ENCODE results near the gene BFSP1.

BFSP1 gene

DNA sequence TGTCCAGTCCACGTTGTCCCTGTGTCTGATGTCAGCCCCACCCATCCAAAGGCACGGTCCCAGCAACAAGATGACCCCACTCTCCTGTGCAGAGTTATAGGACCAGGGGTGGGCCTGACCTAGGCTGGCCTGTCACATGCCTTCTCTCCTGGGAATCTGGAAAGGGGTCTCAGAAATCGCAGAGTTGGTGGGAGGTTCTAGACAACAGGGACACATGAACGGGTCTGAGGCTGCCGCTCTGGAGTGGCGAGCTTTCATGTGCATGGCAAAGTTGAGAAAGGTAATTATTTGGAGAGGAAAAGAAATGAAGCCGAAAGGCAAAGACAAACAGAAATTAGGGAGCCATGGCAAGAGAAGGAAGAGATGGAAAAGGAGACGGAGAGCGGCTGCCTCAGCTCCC lies 29.5 kb downstream of the BFSP1 start:
- TF ChIP-seq CTCF (IDR thresholded peaks at IDR 0.05): no peak
- H3K27ac ChIP-seq: no peak overlapping the region
- no peak overlapping the region for H3K4me3 ChIP-seq (ENCODE audit: low read depth, low read length)
- peaks cover 9% of the 10 kb centered on the region for H3K4me1 ChIP-seq
- no peaks in the 10 kb centered on the region for H3K27me3 ChIP-seq (ENCODE audit: control insufficient read depth, insufficient read depth, low read length)
- H3K9ac ChIP-seq: no peak overlapping the region
- H3K36me3 ChIP-seq (ENCODE audit: control insufficient read depth, insufficient read depth, low read length): no peaks in the 10 kb centered on the region
- H3K79me2 ChIP-seq: no peaks in the 10 kb centered on the region
- H2AFZ ChIP-seq: no peak overlapping the region
- H3K4me2 ChIP-seq (ENCODE audit: low read length): no peak overlapping the region
- no peaks in the 10 kb centered on the region for H3K9me3 ChIP-seq (ENCODE audit: control insufficient read depth, low read length)

DNA sequence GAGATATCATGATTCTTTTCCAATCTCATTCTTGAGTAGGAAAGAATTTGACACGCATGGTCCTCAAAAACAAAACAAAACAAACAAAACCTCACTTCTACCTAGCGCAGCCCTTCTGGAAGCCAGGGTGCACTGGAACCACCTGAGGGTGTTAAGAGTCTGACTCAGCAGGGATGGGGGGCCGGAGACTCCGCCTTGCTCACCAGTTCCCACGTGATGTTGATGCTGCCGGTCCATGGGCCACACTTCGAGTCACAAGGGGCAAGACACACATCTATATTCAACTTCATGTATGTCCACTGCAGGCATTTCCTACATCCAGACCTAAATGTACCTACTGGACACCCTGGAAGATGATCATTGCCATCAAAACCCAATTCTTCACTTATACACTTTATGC lies 30.4 kb downstream of the BFSP1 start:
- H3K27ac ChIP-seq: no peak overlapping the region
- H3K9ac ChIP-seq: no peak overlapping the region
- H3K4me2 ChIP-seq (ENCODE audit: low read length): no peak overlapping the region
- no peaks in the 10 kb centered on the region for H3K79me2 ChIP-seq
- H3K27me3 ChIP-seq (ENCODE audit: control insufficient read depth, insufficient read depth, low read length): no peaks in the 10 kb centered on the region
- H3K9me3 ChIP-seq (ENCODE audit: control insufficient read depth, low read length): no peaks in the 10 kb centered on the region
- no peak overlapping the region for H3K4me3 ChIP-seq (ENCODE audit: low read depth, low read length)
- TF ChIP-seq CTCF (IDR thresholded peaks at IDR 0.05): no peak
- peaks cover 9% of the 10 kb centered on the region for H3K4me1 ChIP-seq
- H3K36me3 ChIP-seq (ENCODE audit: control insufficient read depth, insufficient read depth, low read length): no peaks in the 10 kb centered on the region
- no peak overlapping the region for H2AFZ ChIP-seq

GRCh38 chr20:17500271-17500670 lies 30.9 kb downstream of the BFSP1 start:
- no peaks in the 10 kb centered on the region for H3K27me3 ChIP-seq (ENCODE audit: control insufficient read depth, insufficient read depth, low read length)
- H3K79me2 ChIP-seq: no peaks in the 10 kb centered on the region
- H3K36me3 ChIP-seq (ENCODE audit: control insufficient read depth, insufficient read depth, low read length): no peaks in the 10 kb centered on the region
- H3K4me1 ChIP-seq: peaks cover 8% of the 10 kb centered on the region
- H3K4me3 ChIP-seq (ENCODE audit: low read depth, low read length): no peak overlapping the region
- TF ChIP-seq CTCF (IDR thresholded peaks at IDR 0.05): no peak
- H3K4me2 ChIP-seq (ENCODE audit: low read length): no peak overlapping the region
- H3K9me3 ChIP-seq (ENCODE audit: control insufficient read depth, low read length): no peaks in the 10 kb centered on the region
- no peak overlapping the region for H3K9ac ChIP-seq
- H3K27ac ChIP-seq: no peak overlapping the region
- no peak overlapping the region for H2AFZ ChIP-seq

- H3K79me2 ChIP-seq: no peaks in the 10 kb centered on the region
- H3K27me3 ChIP-seq (ENCODE audit: control insufficient read depth, insufficient read depth, low read length): no peaks in the 10 kb centered on the region
- no peak overlapping the region for H3K4me2 ChIP-seq (ENCODE audit: low read length)
- no peak overlapping the region for H3K4me3 ChIP-seq (ENCODE audit: low read depth, low read length)
- H3K9ac ChIP-seq: no peak overlapping the region
- H3K9me3 ChIP-seq (ENCODE audit: control insufficient read depth, low read length): no peaks in the 10 kb centered on the region
- H3K36me3 ChIP-seq (ENCODE audit: control insufficient read depth, insufficient read depth, low read length): no peaks in the 10 kb centered on the region
- no peak for TF ChIP-seq CTCF (IDR thresholded peaks at IDR 0.05)
- H3K4me1 ChIP-seq: no peaks in the 10 kb centered on the region
- H2AFZ ChIP-seq: no peak overlapping the region
- no peak overlapping the region for H3K27ac ChIP-seq
Observed at GRCh38 chr20:17499041-17499440, 32.1 kb downstream of the BFSP1 start.

GRCh38 chr20:17498641-17499040 lies 32.5 kb downstream of the BFSP1 start:
- Histone ChIP-seq H3K9ac (no peak overlapping the region), H3K4me2 (ENCODE audit: low read length) (no peak overlapping the region)

More at GRCh38 chr20:17498641-17499040, 32.5 kb downstream of the BFSP1 start:
- H3K27ac ChIP-seq: no peak overlapping the region
- no peak overlapping the region for H2AFZ ChIP-seq
- no peaks in the 10 kb centered on the region for H3K27me3 ChIP-seq (ENCODE audit: control insufficient read depth, insufficient read depth, low read length)
- TF ChIP-seq CTCF (IDR thresholded peaks at IDR 0.05): no peak
- no peaks in the 10 kb centered on the region for H3K9me3 ChIP-seq (ENCODE audit: control insufficient read depth, low read length)
- H3K79me2 ChIP-seq: no peaks in the 10 kb centered on the region
- no peaks in the 10 kb centered on the region for H3K4me1 ChIP-seq
- H3K4me3 ChIP-seq (ENCODE audit: low read depth, low read length): no peak overlapping the region
- no peaks in the 10 kb centered on the region for H3K36me3 ChIP-seq (ENCODE audit: control insufficient read depth, insufficient read depth, low read length)
